Measurements from ENCODE around the gene HPSE.

The HPSE gene

DNA sequence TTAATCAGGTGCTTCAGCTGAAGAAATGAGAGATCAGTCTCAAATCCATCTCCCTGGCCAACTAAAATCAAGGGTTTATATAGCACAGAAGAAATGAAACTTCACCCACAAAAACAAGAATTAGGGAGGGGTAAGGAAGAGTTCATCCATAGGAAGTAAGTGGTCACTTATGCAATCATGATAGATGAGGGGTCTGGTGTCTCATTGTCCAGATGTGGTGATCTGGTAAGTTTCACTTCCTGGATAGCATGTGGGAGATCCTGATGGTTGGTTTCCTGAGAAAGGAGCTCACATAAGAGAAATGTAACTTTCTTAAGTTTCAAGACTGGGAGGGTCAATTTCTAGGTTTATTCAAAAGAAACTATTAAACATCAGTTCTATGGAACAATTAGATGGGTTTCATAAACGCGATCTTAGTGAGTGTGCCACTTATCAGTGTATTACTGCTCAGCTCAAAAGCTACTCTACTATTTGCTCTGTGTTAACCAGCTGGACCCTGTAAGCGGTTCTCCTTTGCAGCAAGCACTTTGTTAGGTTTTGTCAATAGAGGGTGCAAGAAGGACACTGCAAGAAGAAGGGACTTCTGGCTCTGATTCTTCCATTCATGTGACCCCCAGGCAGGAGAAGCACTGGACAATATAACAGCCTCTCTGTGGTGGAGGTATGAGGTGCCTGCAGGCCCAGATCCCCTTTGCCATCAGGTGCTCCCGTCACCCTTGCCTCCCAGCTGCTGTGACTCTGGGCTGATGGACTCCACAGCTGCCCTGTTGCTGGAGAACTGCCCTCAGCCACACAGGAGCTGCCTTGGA is 35.4 kb upstream of the HPSE start:
- TF ChIP-seq, protein P1, sequence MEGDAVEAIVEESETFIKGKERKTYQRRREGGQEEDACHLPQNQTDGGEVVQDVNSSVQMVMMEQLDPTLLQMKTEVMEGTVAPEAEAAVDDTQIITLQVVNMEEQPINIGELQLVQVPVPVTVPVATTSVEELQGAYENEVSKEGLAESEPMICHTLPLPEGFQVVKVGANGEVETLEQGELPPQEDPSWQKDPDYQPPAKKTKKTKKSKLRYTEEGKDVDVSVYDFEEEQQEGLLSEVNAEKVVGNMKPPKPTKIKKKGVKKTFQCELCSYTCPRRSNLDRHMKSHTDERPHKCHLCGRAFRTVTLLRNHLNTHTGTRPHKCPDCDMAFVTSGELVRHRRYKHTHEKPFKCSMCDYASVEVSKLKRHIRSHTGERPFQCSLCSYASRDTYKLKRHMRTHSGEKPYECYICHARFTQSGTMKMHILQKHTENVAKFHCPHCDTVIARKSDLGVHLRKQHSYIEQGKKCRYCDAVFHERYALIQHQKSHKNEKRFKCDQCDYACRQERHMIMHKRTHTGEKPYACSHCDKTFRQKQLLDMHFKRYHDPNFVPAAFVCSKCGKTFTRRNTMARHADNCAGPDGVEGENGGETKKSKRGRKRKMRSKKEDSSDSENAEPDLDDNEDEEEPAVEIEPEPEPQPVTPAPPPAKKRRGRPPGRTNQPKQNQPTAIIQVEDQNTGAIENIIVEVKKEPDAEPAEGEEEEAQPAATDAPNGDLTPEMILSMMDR (IDR thresholded peaks at IDR 0.05): no peak

DNA sequence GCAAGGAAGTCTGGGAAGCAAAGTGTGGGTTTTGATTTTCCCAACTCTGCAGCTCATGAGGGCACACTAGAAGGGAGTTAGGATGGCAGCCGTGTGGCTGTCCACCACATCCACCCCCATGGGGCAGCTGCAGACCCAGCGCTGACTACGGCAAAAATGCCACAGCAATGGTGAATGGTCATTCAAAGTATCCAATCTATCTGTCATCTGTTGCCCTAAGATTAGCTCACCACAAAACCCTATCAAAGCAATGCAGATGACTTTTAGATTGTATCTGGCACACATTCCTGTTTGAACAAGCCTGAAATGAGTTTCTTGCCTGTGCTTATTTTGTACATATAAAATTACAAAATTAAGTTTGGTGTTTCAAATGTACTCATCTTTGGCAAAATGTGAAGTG is 29.7 kb upstream of the HPSE start:
- TF ChIP-seq, protein P1 (IDR thresholded peaks at IDR 0.05): no peak

DNA sequence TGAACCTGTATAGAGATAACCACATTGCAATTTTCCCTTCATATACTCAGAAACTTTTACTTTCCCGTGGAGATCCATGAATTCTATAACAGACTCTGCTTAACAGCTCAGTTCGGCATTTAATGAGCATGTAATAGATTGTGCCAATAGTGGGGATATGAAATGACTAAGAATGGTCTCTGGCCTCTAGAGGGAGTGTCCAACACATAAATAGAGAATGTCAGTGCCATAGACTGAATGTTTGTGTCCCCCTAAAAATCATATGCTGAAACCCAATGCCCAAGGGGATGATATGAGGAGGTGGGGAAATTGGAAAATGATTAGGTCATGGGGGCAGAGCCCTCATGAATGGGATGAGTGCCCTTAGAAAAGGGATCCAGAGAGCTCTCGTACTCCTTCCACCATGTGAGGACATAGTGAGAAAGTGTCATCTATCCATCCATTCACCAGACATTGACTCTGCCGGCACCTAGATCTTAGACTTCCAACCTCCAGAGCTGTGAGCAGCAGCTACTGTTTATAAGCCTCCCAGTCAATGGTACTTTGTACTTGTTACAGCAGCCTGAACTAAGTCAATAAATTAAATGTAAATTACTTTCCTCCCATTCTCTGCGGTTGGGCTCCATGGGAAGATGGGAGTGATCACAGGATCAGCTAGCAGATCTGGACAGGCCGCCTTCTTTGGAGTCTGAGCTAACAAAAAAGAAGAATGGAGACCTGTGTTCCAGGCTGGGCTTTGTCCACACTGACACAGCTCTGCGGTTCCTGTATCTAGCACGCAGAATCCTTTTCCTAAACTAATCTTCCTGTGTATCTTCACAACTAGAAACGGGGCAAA is 28.1 kb upstream of the HPSE start:
- TF ChIP-seq, protein P1 (IDR thresholded peaks at IDR 0.05): peak; percentile 47; the same call in 1 of the 2 replicates

DNA sequence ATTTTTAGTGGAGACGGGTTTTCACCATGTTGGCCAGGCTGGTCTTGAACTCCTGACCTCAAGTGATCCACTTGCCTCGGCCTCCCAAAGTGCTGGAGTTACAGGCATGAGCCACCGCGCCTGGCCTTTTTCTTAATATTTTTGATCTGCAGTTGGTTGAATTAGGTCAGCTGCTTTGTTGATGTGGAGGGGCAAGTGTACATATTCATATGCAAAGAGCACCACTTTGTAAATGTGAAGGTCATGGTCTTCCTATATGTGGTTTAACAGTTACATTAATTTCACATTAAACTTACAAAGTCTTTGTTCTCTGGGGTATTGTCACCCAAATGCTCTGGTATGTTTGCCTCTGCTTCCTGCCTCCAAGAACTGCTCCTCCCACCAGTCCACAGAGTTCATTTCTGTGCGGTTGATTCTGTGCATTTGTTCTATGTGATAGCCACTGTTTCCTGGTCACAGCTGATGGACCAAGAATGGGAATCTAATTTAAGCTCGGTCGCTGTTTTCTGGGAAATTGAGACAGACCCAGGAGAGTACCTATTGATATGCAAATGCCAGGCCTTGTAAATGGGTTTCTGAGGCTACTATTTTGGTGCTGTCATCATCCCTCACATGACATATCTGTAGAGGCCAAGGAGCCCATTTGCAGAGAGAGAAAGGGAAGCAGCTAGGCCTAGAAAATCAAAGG is 26.9 kb upstream of the HPSE start:
- TF ChIP-seq, protein P1 (IDR thresholded peaks at IDR 0.05): no peak

DNA sequence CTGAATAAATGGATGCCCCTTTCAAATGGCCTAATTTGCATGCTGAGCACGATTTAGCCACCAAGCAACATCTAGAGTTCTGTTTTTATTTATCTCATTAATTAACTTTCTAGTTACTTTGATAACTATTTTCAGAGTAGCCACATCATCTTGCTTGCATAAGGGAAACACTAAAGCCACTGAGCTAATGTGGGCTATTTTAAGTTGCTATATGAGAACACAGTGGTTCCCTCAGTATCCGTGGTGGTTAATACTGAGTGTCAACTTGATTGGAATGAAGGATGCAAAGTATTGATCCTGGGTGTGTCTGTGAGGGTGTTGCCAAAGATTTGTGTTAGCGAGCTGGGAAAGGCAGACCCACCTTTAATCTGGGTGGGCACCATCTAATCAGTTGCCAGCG is 25.4 kb upstream of the HPSE start:
- TF ChIP-seq, protein P1 (IDR thresholded peaks at IDR 0.05): no peak

DNA sequence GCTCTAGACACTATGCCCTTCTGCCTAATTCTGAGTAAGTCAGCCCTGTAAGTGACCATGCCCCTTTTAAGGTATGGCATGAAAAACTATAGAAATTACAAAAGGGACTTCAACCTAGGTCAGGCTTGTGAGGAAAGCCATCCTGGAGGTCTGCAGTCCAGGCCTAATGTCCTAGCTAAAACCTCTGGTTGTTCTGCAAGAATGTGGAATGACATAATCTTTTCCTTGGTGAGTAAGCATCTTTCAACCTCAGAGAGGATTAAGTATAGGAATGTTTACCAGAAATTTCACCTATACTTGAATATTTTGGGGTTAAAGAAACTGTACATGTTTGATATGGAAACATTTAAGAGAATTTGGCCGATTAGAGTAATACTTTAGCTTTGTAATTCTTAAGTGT is 23.8 kb upstream of the HPSE start:
- TF ChIP-seq, protein P1 (IDR thresholded peaks at IDR 0.05): no peak

DNA sequence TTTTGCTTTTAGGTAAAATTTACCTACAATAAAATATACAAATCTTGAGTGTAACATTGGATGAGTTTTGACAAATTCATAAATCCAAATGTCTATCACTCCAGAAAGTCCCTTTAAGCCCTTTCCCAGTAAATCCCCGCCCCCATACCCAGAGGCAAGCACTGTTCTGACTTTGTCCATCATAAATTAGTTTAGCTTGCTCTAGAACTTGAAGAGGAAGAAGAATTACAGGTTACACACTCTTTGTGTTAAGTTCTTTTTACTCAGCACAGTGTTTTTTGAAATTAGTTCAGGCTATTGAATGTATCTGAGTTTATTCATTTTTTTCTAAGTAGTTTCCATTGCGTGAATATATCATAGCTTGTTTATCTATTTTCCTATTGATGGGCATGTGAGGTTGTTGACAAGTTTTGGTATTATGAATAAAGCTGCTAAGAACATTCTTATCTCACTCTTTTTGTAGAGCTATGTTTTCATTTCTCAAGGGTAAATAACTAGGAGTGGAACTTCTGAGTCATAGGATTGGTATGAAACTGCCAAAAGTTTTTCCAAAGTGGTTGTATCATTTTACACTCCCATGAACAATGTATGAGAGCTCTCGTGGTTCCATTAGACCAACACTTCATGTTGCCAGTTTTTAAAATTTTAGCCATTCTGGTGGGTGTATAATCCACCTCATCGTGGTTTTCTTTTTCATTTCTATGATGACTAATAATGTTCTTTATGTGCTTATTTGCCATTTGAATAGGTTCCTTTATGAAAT is 22.4 kb upstream of the HPSE start:
- TF ChIP-seq, protein P1 (IDR thresholded peaks at IDR 0.05): no peak

Measured in LNCAP (cell line).